ENCODE data around the gene SMAD4.
"Not testable (repeated sequence)": the region's sequence is repeated elsewhere in the genome, so short reads cannot be mapped to it uniquely, and the experiment has no call there.

SMAD4 gene

GRCh38 chr18:51029694-51030536 lies at the start of gene SMAD4:
SMAD4 (plus strand) TSS chr18:51030213; CDS start chr18:51047047, 16,834 bp downstream.
- no peaks in the 10 kb centered on the region for H3K27me3 ChIP-seq (ENCODE audit: control insufficient read depth in 1 of 2, insufficient read depth in 2 of 2, low read length in 2 of 2)
- H3K27ac ChIP-seq (ENCODE audit: low read depth, low read length): peak within 1 kb of the TSS; percentile 98
- peaks cover 23 to 31% of the 10 kb centered on the region in 2 donors for H3K4me1 ChIP-seq (ENCODE audit: control insufficient read depth in 1 of 2, insufficient read depth in 2 of 2, low read length in 2 of 2)
- peak within 1 kb of the TSS; percentile 84 to 91 for H3K9ac ChIP-seq (ENCODE audit: low read depth in 1 of 2, low read length in 2 of 2)
- H3K4me3 ChIP-seq (ENCODE audit: low read depth in 1 of 2, low read length in 2 of 2): peak within 1 kb of the TSS; percentile 80 to 98
- H3K9me3 ChIP-seq (ENCODE audit: control insufficient read depth in 1 of 2, low read length in 2 of 2): no peaks in the 10 kb centered on the region
- H3K36me3 ChIP-seq (ENCODE audit: control insufficient read depth in 1 of 2, insufficient read depth in 2 of 2, low read length in 2 of 2): peaks cover 0 to 10% of the 10 kb centered on the region in 2 donors

DNA sequence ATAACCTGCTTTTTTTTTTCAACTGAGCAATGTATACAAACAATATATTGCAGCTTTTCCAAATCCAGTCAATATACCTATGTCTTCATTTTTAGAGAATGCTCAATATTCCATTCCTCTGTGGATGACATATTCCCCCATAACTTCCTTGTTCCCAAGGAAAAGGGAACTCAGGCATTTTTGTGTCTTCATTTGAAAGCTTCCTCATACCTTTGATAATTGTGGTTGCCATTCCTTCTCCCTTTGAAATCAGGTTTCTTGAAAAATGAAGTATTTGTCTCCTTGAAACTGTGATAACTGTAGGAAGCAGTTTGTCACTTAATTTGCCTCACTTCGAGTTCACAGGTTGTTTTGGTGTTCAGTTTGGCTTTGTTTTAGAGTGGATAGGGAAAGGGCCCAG lies 48.6 kb upstream of the SMAD4 start:
- Histone ChIP-seq H3K4me3 (ENCODE audit: low read depth in 1 of 2, low read length in 2 of 2) (no peak overlapping the region), H3K27ac (ENCODE audit: low read depth, low read length) (no peak overlapping the region), H3K9me3 (ENCODE audit: control insufficient read depth in 1 of 2, low read length in 2 of 2) (peaks cover 3 to 8% of the 10 kb centered on the region in 2 donors), H3K36me3 (ENCODE audit: control insufficient read depth in 1 of 2, insufficient read depth in 2 of 2, low read length in 2 of 2) (peaks cover 18 to 50% of the 10 kb centered on the region in 2 donors), H3K9ac (ENCODE audit: low read depth in 1 of 2, low read length in 2 of 2) (no peak overlapping the region), H3K4me1 (ENCODE audit: control insufficient read depth in 1 of 2, insufficient read depth in 2 of 2, low read length in 2 of 2) (no peaks in the 10 kb centered on the region), H3K27me3 (ENCODE audit: control insufficient read depth in 1 of 2, insufficient read depth in 2 of 2, low read length in 2 of 2) (no peaks in the 10 kb centered on the region)

DNA sequence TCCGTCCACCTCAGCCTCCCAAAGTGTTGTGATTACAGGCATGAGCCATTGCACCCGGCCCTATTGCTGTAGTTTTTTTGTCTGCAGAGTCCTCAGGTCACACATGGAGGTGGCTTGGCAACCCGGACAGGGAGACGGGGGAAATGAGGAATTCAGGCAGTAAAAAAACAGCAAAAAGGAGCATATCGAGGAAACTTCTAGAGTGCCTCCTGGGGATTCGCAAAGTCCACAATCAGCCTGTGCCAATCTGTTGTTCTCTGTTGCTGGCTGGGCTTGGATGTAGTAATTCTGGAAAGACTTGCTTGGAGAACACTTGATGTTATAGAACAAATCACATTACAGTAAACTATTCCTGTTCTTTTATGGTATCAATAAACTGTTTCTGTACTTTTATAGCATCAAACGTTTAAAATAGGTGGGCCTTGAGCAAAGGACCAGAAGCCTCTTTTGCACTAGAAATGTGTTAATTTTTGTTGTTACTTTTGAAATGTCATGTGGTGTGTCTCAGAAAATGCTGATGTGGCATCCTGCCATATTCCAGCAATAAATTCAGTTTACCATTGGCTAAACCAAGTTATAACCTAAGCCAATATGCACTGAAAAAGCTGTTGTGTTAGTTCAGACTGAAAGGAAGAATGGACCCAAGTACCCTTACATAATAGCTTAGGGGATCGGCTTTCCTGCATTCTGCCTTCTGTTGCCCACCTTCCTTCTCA lies 47.8 kb upstream of the SMAD4 start:
- H3K9ac ChIP-seq (ENCODE audit: low read depth in 1 of 2, low read length in 2 of 2): no peak overlapping the region

GRCh38 chr18:50982802-50983179 lies 47.2 kb upstream of the SMAD4 start:
- Histone ChIP-seq H3K36me3 (ENCODE audit: control insufficient read depth in 1 of 2, insufficient read depth in 2 of 2, low read length in 2 of 2) (peaks cover 17 to 47% of the 10 kb centered on the region in 2 donors), H3K9ac (ENCODE audit: low read depth in 1 of 2, low read length in 2 of 2) (no peak overlapping the region), H3K27ac (ENCODE audit: low read depth, low read length) (no peak overlapping the region), H3K4me3 (ENCODE audit: low read depth in 1 of 2, low read length in 2 of 2) (no peak overlapping the region), H3K27me3 (ENCODE audit: control insufficient read depth in 1 of 2, insufficient read depth in 2 of 2, low read length in 2 of 2) (no peaks in the 10 kb centered on the region), H3K4me1 (ENCODE audit: control insufficient read depth in 1 of 2, insufficient read depth in 2 of 2, low read length in 2 of 2) (no peaks in the 10 kb centered on the region), H3K9me3 (ENCODE audit: control insufficient read depth in 1 of 2, low read length in 2 of 2) (no peaks in the 10 kb centered on the region)

More for the DNA sequence above, 47.8 kb upstream of the SMAD4 start:
- Histone ChIP-seq H3K27me3 (ENCODE audit: control insufficient read depth in 1 of 2, insufficient read depth in 2 of 2, low read length in 2 of 2) (no peaks in the 10 kb centered on the region), H3K4me1 (ENCODE audit: control insufficient read depth in 1 of 2, insufficient read depth in 2 of 2, low read length in 2 of 2) (no peaks in the 10 kb centered on the region), H3K9me3 (ENCODE audit: control insufficient read depth in 1 of 2, low read length in 2 of 2) (peaks cover 0 to 3% of the 10 kb centered on the region in 2 donors), H3K36me3 (ENCODE audit: control insufficient read depth in 1 of 2, insufficient read depth in 2 of 2, low read length in 2 of 2) (peaks cover 15 to 47% of the 10 kb centered on the region in 2 donors), H3K27ac (ENCODE audit: low read depth, low read length) (no peak overlapping the region), H3K4me3 (ENCODE audit: low read depth in 1 of 2, low read length in 2 of 2) (no peak overlapping the region)

- Histone ChIP-seq H3K4me1 (ENCODE audit: control insufficient read depth in 1 of 2, insufficient read depth in 2 of 2, low read length in 2 of 2) (no peaks in the 10 kb centered on the region), H3K4me3 (ENCODE audit: low read depth in 1 of 2, low read length in 2 of 2) (no peak overlapping the region), H3K9me3 (ENCODE audit: control insufficient read depth in 1 of 2, low read length in 2 of 2) (no peaks in the 10 kb centered on the region), H3K27me3 (ENCODE audit: control insufficient read depth in 1 of 2, insufficient read depth in 2 of 2, low read length in 2 of 2) (no peaks in the 10 kb centered on the region), H3K9ac (ENCODE audit: low read depth in 1 of 2, low read length in 2 of 2) (no peak overlapping the region), H3K27ac (ENCODE audit: low read depth, low read length) (no peak overlapping the region), H3K36me3 (ENCODE audit: control insufficient read depth in 1 of 2, insufficient read depth in 2 of 2, low read length in 2 of 2) (peaks cover 18 to 32% of the 10 kb centered on the region in 2 donors)
Observed at GRCh38 chr18:50986360-50987087, 43.5 kb upstream of the SMAD4 start.

- H3K36me3 ChIP-seq (ENCODE audit: control insufficient read depth in 1 of 2, insufficient read depth in 2 of 2, low read length in 2 of 2): peaks cover 18 to 32% of the 10 kb centered on the region in 2 donors
- H3K9me3 ChIP-seq (ENCODE audit: control insufficient read depth in 1 of 2, low read length in 2 of 2): no peaks in the 10 kb centered on the region
- H3K9ac ChIP-seq (ENCODE audit: low read depth in 1 of 2, low read length in 2 of 2): no peak overlapping the region
- H3K27ac ChIP-seq (ENCODE audit: low read depth, low read length): no peak overlapping the region
- no peaks in the 10 kb centered on the region for H3K4me1 ChIP-seq (ENCODE audit: control insufficient read depth in 1 of 2, insufficient read depth in 2 of 2, low read length in 2 of 2)
- no peaks in the 10 kb centered on the region for H3K27me3 ChIP-seq (ENCODE audit: control insufficient read depth in 1 of 2, insufficient read depth in 2 of 2, low read length in 2 of 2)
- no peak overlapping the region for H3K4me3 ChIP-seq (ENCODE audit: low read depth in 1 of 2, low read length in 2 of 2)
Observed at GRCh38 chr18:50987261-50987660, 42.8 kb upstream of the SMAD4 start.

DNA sequence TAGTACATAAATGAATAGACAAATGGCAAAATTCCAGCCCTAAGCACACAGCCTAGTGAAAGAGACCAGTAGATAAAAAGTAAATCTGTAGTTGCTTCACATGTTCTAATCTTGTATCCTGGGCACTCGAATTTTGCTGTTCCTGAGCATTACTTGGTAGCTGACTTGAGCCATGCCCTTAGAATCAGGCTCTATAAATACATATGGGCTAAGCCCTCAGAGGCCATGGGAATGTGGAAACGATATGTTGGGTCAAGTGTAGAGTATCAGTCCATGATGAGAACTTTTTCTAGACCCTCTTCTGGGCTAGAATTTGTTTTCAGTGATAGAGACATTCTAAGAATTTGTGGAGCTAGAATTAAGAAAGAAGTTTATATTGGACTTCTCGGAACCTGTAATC lies 40.3 kb upstream of the SMAD4 start:
- no peak overlapping the region for H3K4me3 ChIP-seq (ENCODE audit: low read depth in 1 of 2, low read length in 2 of 2)
- H3K4me1 ChIP-seq (ENCODE audit: control insufficient read depth in 1 of 2, insufficient read depth in 2 of 2, low read length in 2 of 2): no peaks in the 10 kb centered on the region
- H3K27ac ChIP-seq (ENCODE audit: low read depth, low read length): no peak overlapping the region
- H3K27me3 ChIP-seq (ENCODE audit: control insufficient read depth in 1 of 2, insufficient read depth in 2 of 2, low read length in 2 of 2): no peaks in the 10 kb centered on the region
- H3K9ac ChIP-seq (ENCODE audit: low read depth in 1 of 2, low read length in 2 of 2): no peak overlapping the region
- no peaks in the 10 kb centered on the region for H3K9me3 ChIP-seq (ENCODE audit: control insufficient read depth in 1 of 2, low read length in 2 of 2)
- peaks cover 13 to 24% of the 10 kb centered on the region in 2 donors for H3K36me3 ChIP-seq (ENCODE audit: control insufficient read depth in 1 of 2, insufficient read depth in 2 of 2, low read length in 2 of 2)

GRCh38 chr18:50992351-50992762 lies 37.7 kb upstream of the SMAD4 start:
- no peaks in the 10 kb centered on the region for H3K4me1 ChIP-seq (ENCODE audit: control insufficient read depth in 1 of 2, insufficient read depth in 2 of 2, low read length in 2 of 2)
- no peaks in the 10 kb centered on the region for H3K9me3 ChIP-seq (ENCODE audit: control insufficient read depth in 1 of 2, low read length in 2 of 2)
- no peak overlapping the region for H3K27ac ChIP-seq (ENCODE audit: low read depth, low read length)
- H3K9ac ChIP-seq (ENCODE audit: low read depth in 1 of 2, low read length in 2 of 2): no peak overlapping the region
- H3K27me3 ChIP-seq (ENCODE audit: control insufficient read depth in 1 of 2, insufficient read depth in 2 of 2, low read length in 2 of 2): no peaks in the 10 kb centered on the region
- H3K4me3 ChIP-seq (ENCODE audit: low read depth in 1 of 2, low read length in 2 of 2): no peak overlapping the region
- peaks cover 3 to 12% of the 10 kb centered on the region in 2 donors for H3K36me3 ChIP-seq (ENCODE audit: control insufficient read depth in 1 of 2, insufficient read depth in 2 of 2, low read length in 2 of 2)

- H3K9me3 ChIP-seq (ENCODE audit: control insufficient read depth in 1 of 2, low read length in 2 of 2): no peaks in the 10 kb centered on the region
Observed at GRCh38 chr18:50994031-50994430, 36.0 kb upstream of the SMAD4 start.

DNA sequence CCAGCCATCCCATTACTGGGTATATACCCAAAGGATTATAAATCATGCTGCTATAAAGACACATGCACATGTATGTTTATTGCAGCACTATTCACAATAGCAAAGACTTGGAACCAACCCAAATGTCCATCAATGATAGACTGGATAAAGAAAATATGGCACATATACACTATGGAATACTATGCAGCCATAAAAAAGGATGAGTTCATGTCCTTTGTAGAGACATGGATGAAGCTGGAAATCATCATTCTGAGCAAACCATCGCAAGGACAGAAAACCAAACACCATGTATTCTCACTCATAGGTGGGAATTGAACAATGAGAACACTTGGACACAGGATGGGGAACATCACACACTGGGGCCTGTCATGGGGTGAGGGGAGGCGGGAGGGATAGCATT lies 26.8 kb upstream of the SMAD4 start:
- H3K4me3 ChIP-seq (ENCODE audit: low read depth in 1 of 2, low read length in 2 of 2); H3K27me3 ChIP-seq (ENCODE audit: control insufficient read depth in 1 of 2, insufficient read depth in 2 of 2, low read length in 2 of 2); H3K9ac ChIP-seq (ENCODE audit: low read depth in 1 of 2, low read length in 2 of 2); H3K9me3 ChIP-seq (ENCODE audit: control insufficient read depth in 1 of 2, low read length in 2 of 2); H3K27ac ChIP-seq (ENCODE audit: low read depth, low read length); H3K36me3 ChIP-seq (ENCODE audit: control insufficient read depth in 1 of 2, insufficient read depth in 2 of 2, low read length in 2 of 2); H3K4me1 ChIP-seq (ENCODE audit: control insufficient read depth in 1 of 2, insufficient read depth in 2 of 2, low read length in 2 of 2): not testable (repeated sequence)

More at GRCh38 chr18:50994031-50994430, 36.0 kb upstream of the SMAD4 start:
- Histone ChIP-seq H3K36me3 (ENCODE audit: control insufficient read depth in 1 of 2, insufficient read depth in 2 of 2, low read length in 2 of 2) (peaks cover 0 to 1% of the 10 kb centered on the region in 2 donors), H3K27me3 (ENCODE audit: control insufficient read depth in 1 of 2, insufficient read depth in 2 of 2, low read length in 2 of 2) (no peaks in the 10 kb centered on the region), H3K27ac (ENCODE audit: low read depth, low read length) (no peak overlapping the region), H3K4me1 (ENCODE audit: control insufficient read depth in 1 of 2, insufficient read depth in 2 of 2, low read length in 2 of 2) (no peaks in the 10 kb centered on the region), H3K9ac (ENCODE audit: low read depth in 1 of 2, low read length in 2 of 2) (no peak overlapping the region), H3K4me3 (ENCODE audit: low read depth in 1 of 2, low read length in 2 of 2) (no peak overlapping the region)
